H1 (cell line): Measurements from ENCODE around the gene LY6G5C. TPM values are rescaled to one million over a fixed set of nuclear protein-coding genes. Genes with fewer than 3 reads are reported as not detected.

Source experiments
- CTCF ChIA-PET: fragments of 300-600 bp; sonication (Branson Sonifier 250); formaldehyde crosslinking; loops from one replicate; lab custom pipeline; 2021; ENCODE audit not compliant: partially characterized antibody; lab: Charles Lee
- POLR2A ChIA-PET: fragments of 300-600 bp; sonication (Branson Sonifier 250); formaldehyde crosslinking; loops from one replicate; lab custom pipeline; 2021; ENCODE audit warnings: inconsistent platforms; ENCODE audit not compliant: partially characterized antibody; lab: Charles Lee
- DNase-seq, 2 experiments: peaks; one replicate each; pipeline versions ENCODE4 v3.0.0 to v3.0.0-alpha.2; 2010 to 2022; ENCODE audit warnings: low spot score in 2 of 2, low read depth in 1 of 2, mixed read lengths in 1 of 2
- FAIRE-seq: peaks from 2 replicates; lab custom pipeline; 2011; peaks lifted over from hg19 to GRCh38; lab: Jason Lieb, UNC
- H2AFZ ChIP-seq: 2 replicates; pipeline ENCODE4 v1.8.1; 2012; ENCODE audit warnings: low read length, inconsistent platforms
- H2AK5ac ChIP-seq: 2 replicates; pipeline ENCODE4 v1.6.1; 2013; ENCODE audit warnings: low read depth, low read length
- H2BK120ac ChIP-seq: replicated peaks from 2 replicates; pipeline ENCODE3; 2013; ENCODE audit warnings: low read depth, low read length, inconsistent platforms
- H2BK12ac ChIP-seq: 2 replicates; pipeline ENCODE4 v1.6.1; 2013; ENCODE audit warnings: low read depth, low read length
- H2BK15ac ChIP-seq: 2 replicates; pipeline ENCODE4 v1.6.1; 2013; ENCODE audit warnings: low read length
- H2BK20ac ChIP-seq: 2 replicates; pipeline ENCODE4 v1.6.1; 2013; ENCODE audit warnings: low read length
- H2BK5ac ChIP-seq: 2 replicates; pipeline ENCODE4 v1.6.1; 2013; ENCODE audit warnings: low read depth, low read length
- H3K14ac ChIP-seq: 2 replicates; pipeline ENCODE4 v1.6.1; 2013; ENCODE audit warnings: inconsistent platforms; ENCODE audit not compliant: insufficient read length
- H3K18ac ChIP-seq: 2 replicates; pipeline ENCODE4 v1.6.1; 2013; ENCODE audit warnings: low read length; ENCODE audit errors: extremely low read depth
- H3K23ac ChIP-seq: 2 replicates; pipeline ENCODE4 v1.6.1; 2013; ENCODE audit warnings: inconsistent platforms; ENCODE audit not compliant: insufficient read length
- H3K23me2 ChIP-seq: 2 replicates; pipeline ENCODE4 v1.6.1; 2013; ENCODE audit warnings: low read depth, low read length
- H3K27ac ChIP-seq: 2 replicates; pipeline ENCODE4 v1.6.1; 2011; ENCODE audit warnings: low read depth, low read length, inconsistent platforms
- H3K27me3 ChIP-seq, 4 experiments: replicated peaks in 1 of 4; 1 replicate in 1 of 4; 2 replicates in 3 of 4; pipeline versions ENCODE4 v1.6.1 to v1.8.1; 2011 to 2013; ENCODE audit warnings: low read length in 3 of 4, mild to moderate bottlenecking in 3 of 4, inconsistent platforms in 2 of 4, mixed read lengths in 2 of 4, moderate library complexity in 1 of 4; ENCODE audit not compliant: control insufficient read depth in 3 of 4, insufficient read depth in 3 of 4; ENCODE audit errors: extremely low read depth in 1 of 4
- H3K36me3 ChIP-seq, 4 experiments: 2 replicates each; pipeline versions ENCODE4 v1.6.1 to v1.8.1; 2011 to 2013; ENCODE audit warnings: mild to moderate bottlenecking in 4 of 4, low read length in 3 of 4, moderate library complexity in 2 of 4, control low read depth in 1 of 4, inconsistent platforms in 1 of 4; ENCODE audit not compliant: insufficient read depth in 4 of 4, control insufficient read depth in 2 of 4
- H3K4ac ChIP-seq: replicated peaks from 2 replicates; pipeline ENCODE3; 2013; ENCODE audit warnings: low read length, low read depth, mixed read lengths, inconsistent platforms; ENCODE audit not compliant: insufficient read length
- H3K4me1 ChIP-seq, 4 experiments: replicated peaks in 1 of 4; 1 replicate in 1 of 4; 2 replicates in 3 of 4; pipeline versions ENCODE4 v1.6.1 to v1.8.1; 2011 to 2013; ENCODE audit warnings: low read length in 3 of 4, inconsistent platforms in 2 of 4, mixed read lengths in 1 of 4; ENCODE audit not compliant: insufficient read depth in 4 of 4, control insufficient read depth in 3 of 4
- H3K4me2 ChIP-seq, 2 experiments: 2 replicates each; pipeline versions ENCODE4 v1.6.1 to v1.8.1; 2011 to 2013; ENCODE audit warnings: low read depth in 2 of 2, low read length in 2 of 2, control low read depth in 1 of 2, inconsistent platforms in 1 of 2, mild to moderate bottlenecking in 1 of 2; ENCODE audit not compliant: insufficient read depth in 1 of 2
- H3K4me3 ChIP-seq, 4 experiments: fragments of 200-600, 300-600 bp in 1 of 4; sonication (generic), shearing (Covaris generic), sonication (Bioruptor Twin) in 1 of 4; 2 replicates each; pipeline versions ENCODE4 v1.5.1 to v1.8.1; 2011 to 2016; ENCODE audit warnings: low read length in 4 of 4, low read depth in 3 of 4, control low read depth in 2 of 4, inconsistent platforms in 2 of 4, mild to moderate bottlenecking in 2 of 4, mixed read lengths in 1 of 4, moderate library complexity in 1 of 4; ENCODE audit not compliant: insufficient read depth in 2 of 4; ENCODE audit errors: extremely low read depth in 1 of 4
- H3K56ac ChIP-seq: replicated peaks from 2 replicates; pipeline ENCODE3; 2013; ENCODE audit warnings: low read depth, mild to moderate bottlenecking, mixed read lengths, low read length, inconsistent platforms; ENCODE audit not compliant: insufficient read length
- H3K79me1 ChIP-seq: 2 replicates; pipeline ENCODE4 v1.6.1; 2013; ENCODE audit warnings: low read depth, low read length, control low read depth
- H3K79me2 ChIP-seq, 2 experiments: 2 replicates each; pipeline versions ENCODE4 v1.6.1 to v1.8.1; 2012 to 2013; ENCODE audit warnings: low read length in 2 of 2, mild to moderate bottlenecking in 2 of 2, inconsistent platforms in 1 of 2; ENCODE audit not compliant: insufficient read depth in 2 of 2, control insufficient read depth in 1 of 2
- H3K9ac ChIP-seq, 4 experiments: replicated peaks in 1 of 4; 1 replicate in 1 of 4; 2 replicates in 3 of 4; pipeline versions ENCODE4 v1.6.1 to v1.8.1; 2011 to 2013; ENCODE audit warnings: low read depth in 3 of 4, low read length in 3 of 4, control low read depth in 2 of 4, mild to moderate bottlenecking in 2 of 4, moderate library complexity in 2 of 4, inconsistent platforms in 1 of 4; ENCODE audit errors: extremely low read depth in 1 of 4
- H3K9me3 ChIP-seq, 2 experiments: 2 replicates each; pipeline versions ENCODE4 v1.6.1 to v1.8.1; 2012 to 2013; ENCODE audit warnings: mild to moderate bottlenecking in 2 of 2, moderate library complexity in 2 of 2, control low read depth in 1 of 2, inconsistent platforms in 1 of 2, low read depth in 1 of 2, low read length in 1 of 2, mixed read lengths in 1 of 2; ENCODE audit not compliant: insufficient read depth in 2 of 2
- H4K20me1 ChIP-seq, 2 experiments: replicated peaks in 1 of 2; 2 replicates each; pipeline versions ENCODE3 to v1.8.1; 2011 to 2013; ENCODE audit warnings: inconsistent platforms in 2 of 2, low read length in 2 of 2, mild to moderate bottlenecking in 1 of 2; ENCODE audit not compliant: insufficient read depth in 2 of 2, control insufficient read depth in 1 of 2
- H4K5ac ChIP-seq: 2 replicates; pipeline ENCODE4 v1.6.1; 2013; ENCODE audit warnings: low read length, low read depth, mixed read lengths, inconsistent platforms; ENCODE audit not compliant: insufficient read length
- H4K8ac ChIP-seq: 2 replicates; pipeline ENCODE4 v1.8.0; 2013; ENCODE audit warnings: mild to moderate bottlenecking, moderate library complexity, low read length, inconsistent platforms; ENCODE audit not compliant: insufficient read depth; ENCODE audit errors: extremely low read depth
- H4K91ac ChIP-seq: replicated peaks from 2 replicates; pipeline ENCODE3; 2013; ENCODE audit warnings: low read length, mixed read lengths, inconsistent platforms; ENCODE audit not compliant: insufficient read length
- EP300 ChIP-seq, 2 experiments: IDR thresholded peaks; 1 replicate in 1 of 2; 2 replicates in 1 of 2; pipeline ENCODE4 v1.6.1; 2011 to 2012; ENCODE audit warnings: low read depth in 2 of 2, low read length in 2 of 2, mild to moderate bottlenecking in 2 of 2, borderline replicate concordance in 1 of 2, inconsistent platforms in 1 of 2, moderate library complexity in 1 of 2
- GTF2F1 ChIP-seq: IDR thresholded peaks from 2 replicates; pipeline ENCODE4 v1.6.1; 2012; ENCODE audit warnings: low read depth, low read length, improper control_type of control experiment, borderline replicate concordance
- MAX ChIP-seq: IDR thresholded peaks from 2 replicates; pipeline ENCODE4 v1.6.1; 2012; ENCODE audit warnings: inconsistent platforms
- POLR2A ChIP-seq, 2 experiments: IDR thresholded peaks; 1 replicate in 1 of 2; 2 replicates in 1 of 2; pipeline ENCODE4 v1.6.1; 2011; ENCODE audit warnings: low read depth in 2 of 2, low read length in 2 of 2, mild to moderate bottlenecking in 2 of 2; ENCODE audit errors: control extremely low read depth in 1 of 2
- SAP30 ChIP-seq: fragments of 300-600 bp; sonication (generic); IDR thresholded peaks from 2 replicates; pipeline ENCODE4 v1.7.1; 2012; ENCODE audit warnings: low read length, moderate library complexity, mild to moderate bottlenecking, inconsistent platforms; ENCODE audit not compliant: insufficient read depth, insufficient replicate concordance
- TEAD4 ChIP-seq: IDR thresholded peaks from 2 replicates; pipeline ENCODE4 v1.6.1; 2012; ENCODE audit warnings: low read depth, low read length, inconsistent platforms, mixed read lengths
- WGBS, 2 experiments: shearing (Covaris generic) in 1 of 2; methylation state at CpG; one replicate each; pipeline versions ENCODE4 v1.1.6 to v1.1.7; 2013 to 2015; ENCODE audit warnings: low lambda C conversion rate in 2 of 2, mixed read lengths in 2 of 2, inconsistent platforms in 1 of 2, low coverage in 1 of 2, missing lambda C conversion rate in 1 of 2; ENCODE audit not compliant: insufficient replicate concordance in 2 of 2, insufficient coverage in 1 of 2, insufficient read length in 1 of 2; ENCODE audit errors: extremely low coverage in 1 of 2, missing lambda C conversion rate in 1 of 2; 5-methylcytosine and 5-hydroxymethylcytosine counted together
- polyA plus RNA-seq, 7 experiments: library from polyadenylated mRNA; depleted of rRNA in 3 of 7; stranded (reverse) in 5 of 7; unstranded in 2 of 7; fragments of >200 nt in 5 of 7; fragments of 200-250 nt in 2 of 7; gene quantifications; 1 replicate in 5 of 7; 2 replicates in 1 of 7; 4 replicates in 1 of 7; pipeline versions ENCODE4 v1.2.1 to v1.2.3, GENCODE V29; 2011 to 2013; ENCODE audit warnings: missing spikeins in 2 of 7, mixed read lengths in 2 of 7
- total RNA-seq: library from RNA; stranded (reverse); fragmentation: NEBNext Ultra II Directional; extraction: Animal tissue kit (Norgen Biotek cat#: 25700); gene quantifications from 2 replicates; pipeline ENCODE4 v1.2.1, GENCODE V29; 2021

The LY6G5C gene
- total and polyA plus RNA-seq, 2 of the 8 experiments (the other 6 are each of a cell fraction or from before 2014, with no cell fraction given), result 1.1 to 1.8 TPM

GRCh38 chr6:31630177-31630934, 50.5 kb downstream of the LY6G5C start:
- Histone ChIP-seq H3K79me1 (peaks cover 13% of the 10 kb centered on the region; the same call in 1 of the 2 replicates), H3K23ac (no peak overlapping the region), H3K14ac (no peak overlapping the region), H2BK120ac (no peak overlapping the region), H2BK20ac (no peak overlapping the region), H3K27ac (no peak overlapping the region), H4K5ac (no peak overlapping the region), H3K9me3 (no peaks in the 10 kb centered on the region), H3K56ac (no peak overlapping the region), H3K4me3 (no peak overlapping the region), H2AK5ac (no peak overlapping the region), H3K79me2 (peaks cover 0 to 6% of the 10 kb centered on the region in 2 experiments; a peak in 2 of 4 replicates), H4K91ac (no peak overlapping the region), H2BK5ac (no peak overlapping the region), H4K20me1 (peaks cover 15 to 25% of the 10 kb centered on the region in 2 experiments), H3K18ac (no peak overlapping the region), H3K36me3 (peaks cover 82 to 100% (median 97%) of the 10 kb centered on the region in 4 experiments), H3K4me2 (no peak overlapping the region), H2AFZ (no peak overlapping the region), H3K23me2 (no peaks in the 10 kb centered on the region), H3K4me1 (no peaks in the 10 kb centered on the region), H2BK15ac (no peak overlapping the region), H4K8ac (no peak overlapping the region), H3K4ac (no peak overlapping the region), H3K9ac (no peak overlapping the region; a peak in 1 of 7 replicates), H2BK12ac (no peak overlapping the region), H3K27me3 (no peaks in the 10 kb centered on the region)
- no peak for FAIRE-seq
- WGBS, 2 experiments, result 95% methylated on average over 25 of the region's 25 CpGs; no CpG with 5 or more reads in 1 of the 2 experiments
- ChIA-PET CTCF (interaction anchor here (0.8 to 3.2 kb wide), 4 partner anchors 7 to 133 kb away, joined by 3 to 10 read pairs (median 4); partner anchors contain the start of gene BAG6), POLR2A (interaction anchor here (0.9 to 34.9 kb wide), 9 partner anchors 5 to 176 kb away, joined by 3 to 883 read pairs (median 8); partner anchors contain the start of genes APOM, BAG6, C6orf47 and CSNK2B)
- no peak for DNase-seq
- TF ChIP-seq TEAD4 (no peak), EP300 (IDR thresholded peaks at IDR 0.05; ENCODE audit: borderline replicate concordance in 1 of 2, low read depth in 2 of 2, low read length in 2 of 2) (no peak), POLR2A (IDR thresholded peaks at IDR 0.05; ENCODE audit: control extremely low read depth in 1 of 2, low read depth in 2 of 2, low read length in 2 of 2) (peak in 1 of 2 experiments; percentile 34; a peak in 1 of 3 replicates), GTF2F1 (no peak), SAP30 (no peak), MAX (no peak)
